Fibroblast of villous mesenchyme (primary cell): ENCODE results near the gene GABRD. TPM values are rescaled to one million over a fixed set of nuclear protein-coding genes. Genes with fewer than 3 reads are reported as not detected.
"Not testable (repeated sequence)": the region's sequence is repeated elsewhere in the genome, so short reads cannot be mapped to it uniquely, and the experiment has no call there.

Source experiments
- DNase-seq: peaks from one replicate; pipeline ENCODE4 v3.0.0-alpha.2; 2010; ENCODE audit warnings: low read depth
- H3K4me3 ChIP-seq: 2 replicates; pipeline ENCODE4 v1.5.1; 2011; ENCODE audit warnings: low read depth, mild to moderate bottlenecking, low read length
- CTCF ChIP-seq: IDR thresholded peaks from 2 replicates; pipeline ENCODE4 v1.5.1; 2012; ENCODE audit warnings: low read depth, mild to moderate bottlenecking, low read length; ENCODE audit not compliant: insufficient read depth
- total RNA-seq: library from RNA; depleted of rRNA; stranded (reverse); fragments of >200 nt; gene quantifications from 2 replicates; pipeline ENCODE4 v1.2.3, GENCODE V29; 2012

Gene GABRD
- total RNA-seq, 1 donor = not detected

DNA sequence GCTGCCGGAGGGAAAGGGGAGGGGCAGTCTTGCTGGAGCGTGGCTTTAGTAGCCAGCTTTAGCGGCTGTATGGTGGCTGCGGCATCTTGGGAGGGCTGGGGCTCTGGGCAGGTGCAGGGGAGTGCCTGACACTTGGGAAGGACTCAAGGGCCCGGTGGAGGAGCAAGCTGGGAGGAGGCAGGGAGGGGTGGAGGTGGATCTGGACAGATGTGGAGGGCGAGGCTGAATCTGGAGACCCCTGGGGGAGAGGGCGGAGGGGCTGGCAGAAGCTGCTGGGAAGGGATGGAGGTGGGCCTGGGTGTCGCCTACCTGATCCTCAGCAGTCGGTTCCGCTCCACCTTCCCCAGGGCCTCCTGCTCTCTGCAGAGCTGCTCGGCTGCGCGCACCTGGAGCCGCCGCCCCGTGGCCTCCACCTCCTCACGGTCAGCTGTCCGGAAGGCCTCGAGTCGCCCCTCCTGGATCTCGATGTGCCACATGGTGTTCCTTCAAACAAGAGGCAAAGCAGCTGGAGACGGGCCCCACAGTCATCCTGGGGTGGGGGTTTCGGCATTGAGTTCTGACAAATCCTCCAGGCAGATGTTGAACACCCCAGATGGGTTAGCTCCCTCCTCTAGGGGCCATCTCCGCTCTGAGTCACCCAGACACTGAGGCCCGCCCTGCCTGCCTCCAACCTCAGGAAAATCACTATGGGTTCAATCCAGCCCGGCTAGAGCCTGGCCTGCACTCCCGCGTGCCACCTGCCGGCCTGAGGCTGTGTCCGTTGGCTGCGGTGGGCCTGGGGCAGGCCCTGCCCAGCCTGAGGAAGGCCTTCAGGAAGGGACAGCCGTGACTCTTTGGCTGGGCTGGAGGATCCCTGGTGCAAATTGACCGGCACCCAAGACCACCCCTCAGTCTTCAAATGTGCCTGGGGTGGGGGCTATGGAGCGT is 45.2 kb upstream of the GABRD start:
- no peak overlapping the region for H3K4me3 ChIP-seq
- TF ChIP-seq CTCF = no peak
- DNase-seq = no peak

DNA sequence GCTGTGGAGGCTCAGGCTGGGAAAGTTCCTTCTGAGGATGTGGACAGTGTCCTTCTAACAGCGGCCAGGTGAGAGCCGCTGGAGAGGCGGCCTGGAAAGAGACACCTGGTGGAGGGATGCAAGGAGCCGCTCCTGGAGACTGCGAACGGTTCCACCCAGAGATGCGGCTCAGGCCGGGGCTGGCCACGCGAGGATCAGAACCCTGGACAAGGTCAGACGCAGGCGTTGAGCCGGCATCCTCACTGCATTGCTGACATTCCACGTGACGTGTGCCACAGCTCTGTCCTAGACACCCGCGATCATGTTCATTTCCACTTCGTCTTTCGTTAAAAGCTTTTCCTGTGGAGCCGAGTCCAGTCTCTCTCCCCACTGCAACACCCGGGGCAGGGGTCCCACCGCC is 44.3 kb upstream of the GABRD start:
- DNase-seq = no peak
- no peak overlapping the region for H3K4me3 ChIP-seq
- no peak for TF ChIP-seq CTCF

GRCh38 chr1:1975535-1975934 is 43.6 kb upstream of the GABRD start:
- no peak for DNase-seq
- no peak for TF ChIP-seq CTCF

DNA sequence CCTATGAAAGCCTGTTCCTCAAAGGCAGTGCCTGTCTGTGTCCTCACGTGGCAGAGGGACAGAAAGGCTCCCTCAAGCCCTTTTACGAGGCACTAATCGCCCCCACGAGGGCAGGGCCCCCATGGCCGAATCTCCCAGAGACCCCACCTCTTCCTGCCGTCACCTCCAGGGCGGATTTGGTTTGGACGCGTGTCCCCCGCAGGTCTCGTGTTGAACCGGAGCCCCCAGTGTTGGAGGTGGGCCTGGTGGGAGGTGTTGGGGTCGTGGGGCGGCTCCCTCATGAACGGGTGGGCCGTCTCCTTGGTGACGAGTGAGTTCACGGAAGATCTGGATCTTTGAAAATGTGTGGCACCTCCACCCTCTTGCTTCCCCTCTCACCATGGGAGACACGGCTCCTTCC is 43.1 kb upstream of the GABRD start:
- no peak overlapping the region for H3K4me3 ChIP-seq
- no peak for DNase-seq
- no peak for TF ChIP-seq CTCF

More at GRCh38 chr1:1975535-1975934, 43.6 kb upstream of the GABRD start:
- no peak overlapping the region for H3K4me3 ChIP-seq

- no peak for TF ChIP-seq CTCF
- no peak for DNase-seq
- no peak overlapping the region for H3K4me3 ChIP-seq
These were observed 41.0 kb upstream of the GABRD start for GRCh38 chr1:1978108-1978507.

DNA sequence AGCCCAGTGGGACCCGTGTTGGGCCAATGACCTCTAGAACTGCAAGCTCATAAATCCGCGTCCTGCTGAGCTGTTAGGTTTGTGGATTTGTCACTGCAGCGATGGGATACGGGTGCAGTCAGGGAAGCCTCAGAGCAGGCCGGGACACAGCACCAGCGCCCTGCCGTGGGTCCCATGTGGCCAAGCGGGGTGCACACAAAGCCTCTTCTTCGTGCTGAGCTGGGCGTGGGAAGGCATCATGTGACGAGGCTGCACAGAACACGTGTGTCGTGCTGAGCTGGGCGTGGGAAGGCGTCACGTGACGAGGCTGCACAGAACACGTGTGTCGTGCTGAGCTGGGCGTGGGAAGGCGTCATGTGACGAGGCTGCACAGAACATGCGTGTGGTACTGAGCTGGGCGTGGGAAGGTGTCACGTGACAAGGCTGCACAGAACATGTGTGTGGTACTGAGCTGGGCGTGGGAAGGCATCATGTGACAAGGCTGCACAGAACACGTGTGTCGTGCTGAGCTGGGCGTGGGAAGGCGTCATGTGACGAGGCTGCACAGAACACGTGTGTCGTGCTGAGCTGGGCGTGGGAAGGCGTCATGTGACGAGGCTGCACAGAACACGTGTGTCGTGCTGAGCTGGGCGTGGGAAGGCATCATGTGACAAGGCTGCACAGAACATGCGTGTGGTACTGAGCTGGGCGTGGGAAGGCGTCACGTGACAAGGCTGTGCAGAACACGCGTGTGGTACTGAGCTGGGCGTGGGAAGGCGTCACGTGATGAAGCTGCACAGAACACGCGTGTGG is 40.3 kb upstream of the GABRD start:
- not testable (repeated sequence) for H3K4me3 ChIP-seq, DNase-seq

- DNase-seq = no peak
- no peak overlapping the region for H3K4me3 ChIP-seq
- no peak for TF ChIP-seq CTCF
These were observed 39.5 kb upstream of the GABRD start for GRCh38 chr1:1979482-1980165.
